ENCODE data around the gene DCLK1. TPM values are rescaled to one million over a fixed set of nuclear protein-coding genes. Genes with fewer than 3 reads are reported as not detected.

The DCLK1 gene
- total RNA-seq, 1 experiment from 2014 or later = 36.2 TPM

DNA sequence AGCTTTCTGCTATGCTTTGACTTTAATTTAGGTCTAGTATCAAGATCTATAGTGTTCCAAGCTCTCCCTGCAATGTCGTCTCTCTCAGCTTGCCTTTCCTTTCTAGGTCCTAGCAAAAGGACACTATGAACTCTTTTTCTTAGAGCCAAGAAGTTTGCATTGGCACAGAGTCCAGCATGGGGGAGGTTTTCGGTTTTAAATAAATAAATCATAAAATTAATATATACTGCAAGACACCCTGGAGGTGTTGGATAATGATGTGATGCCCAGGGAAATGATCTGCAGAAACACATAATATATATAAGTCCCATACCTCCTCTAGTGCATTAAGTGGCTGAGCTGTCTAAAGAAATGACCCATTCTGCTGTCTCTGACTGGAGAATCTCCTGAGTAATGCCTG lies 338.3 kb downstream of the DCLK1 start:
- Histone ChIP-seq H4K91ac (ENCODE audit: insufficient read length, low read depth, low read length) (no peak overlapping the region), H2AFZ (ENCODE audit: low read length) (no peak overlapping the region), H3K14ac (ENCODE audit: insufficient read depth, low read length) (no peak overlapping the region), H3K4me2 (ENCODE audit: insufficient read depth, insufficient read length, low read length) (no peak overlapping the region), H3K27me3 (ENCODE audit: insufficient read depth, low read length) (no peaks in the 10 kb centered on the region), H3K56ac (ENCODE audit: insufficient read length, low read depth, low read length) (no peak overlapping the region), H3K27ac (ENCODE audit: insufficient read length, low read depth, low read length) (no peak overlapping the region), H3K9ac (ENCODE audit: extremely low read depth, insufficient read length, low read length) (no peak overlapping the region), H2AK5ac (ENCODE audit: insufficient read length, low read length) (no peak overlapping the region), H2BK120ac (ENCODE audit: low read depth, low read length, poor library complexity, severe bottlenecking) (no peak overlapping the region), H2BK12ac (ENCODE audit: insufficient read length, low read depth, low read length) (no peak overlapping the region), H3K79me1 (ENCODE audit: insufficient read depth, low read depth, low read length, poor library complexity, severe bottlenecking) (no peaks in the 10 kb centered on the region), H3K9me3 (ENCODE audit: control insufficient read depth, low read depth, low read length) (no peaks in the 10 kb centered on the region), H3K4me1 (ENCODE audit: insufficient read depth, low read length) (no peaks in the 10 kb centered on the region), H4K5ac (ENCODE audit: insufficient read length, low read depth, low read length) (no peak overlapping the region), H2BK15ac (ENCODE audit: low read depth, low read length) (no peak overlapping the region), H3T11ph (ENCODE audit: low read length) (no peak overlapping the region), H3K23ac (ENCODE audit: insufficient read length, low read depth, low read length) (no peak overlapping the region), H2BK5ac (ENCODE audit: insufficient read length, low read length) (no peak overlapping the region), H3K79me2 (ENCODE audit: insufficient read depth, low read length) (no peaks in the 10 kb centered on the region), H2BK20ac (ENCODE audit: low read depth, low read length, poor library complexity, severe bottlenecking) (no peak overlapping the region), H3K18ac (ENCODE audit: insufficient read length, low read depth, low read length) (no peak overlapping the region), H4K8ac (replicated peaks; ENCODE audit: insufficient read length, low read depth, low read length) (no peak overlapping the region), H3K23me2 (ENCODE audit: insufficient read length, low read depth, low read length, poor library complexity, severe bottlenecking) (no peaks in the 10 kb centered on the region), H4K20me1 (ENCODE audit: control insufficient read depth, insufficient read depth, insufficient read length) (no peaks in the 10 kb centered on the region), H3K4ac (ENCODE audit: low read depth, low read length) (no peak overlapping the region)
- Mint-ChIP-seq H3K4me1 (peaks cover 15 to 22% of the 10 kb centered on the region in 2 experiments), H3K4me3 (no peak overlapping the region), H3K27me3 (ENCODE audit: low read depth) (no peaks in the 10 kb centered on the region), H3K36me3 (ENCODE audit: insufficient read depth in 1 of 3, low read depth in 3 of 3) (no peaks in the 10 kb centered on the region), H3K9me3 (no peaks in the 10 kb centered on the region), H3K27ac (no peak overlapping the region)
- no CpG with 5 or more reads among the region's 2 CpGs for WGBS (ENCODE audit: extremely low coverage, insufficient read length, low lambda C conversion rate)
- TF ChIP-seq, protein P1, sequence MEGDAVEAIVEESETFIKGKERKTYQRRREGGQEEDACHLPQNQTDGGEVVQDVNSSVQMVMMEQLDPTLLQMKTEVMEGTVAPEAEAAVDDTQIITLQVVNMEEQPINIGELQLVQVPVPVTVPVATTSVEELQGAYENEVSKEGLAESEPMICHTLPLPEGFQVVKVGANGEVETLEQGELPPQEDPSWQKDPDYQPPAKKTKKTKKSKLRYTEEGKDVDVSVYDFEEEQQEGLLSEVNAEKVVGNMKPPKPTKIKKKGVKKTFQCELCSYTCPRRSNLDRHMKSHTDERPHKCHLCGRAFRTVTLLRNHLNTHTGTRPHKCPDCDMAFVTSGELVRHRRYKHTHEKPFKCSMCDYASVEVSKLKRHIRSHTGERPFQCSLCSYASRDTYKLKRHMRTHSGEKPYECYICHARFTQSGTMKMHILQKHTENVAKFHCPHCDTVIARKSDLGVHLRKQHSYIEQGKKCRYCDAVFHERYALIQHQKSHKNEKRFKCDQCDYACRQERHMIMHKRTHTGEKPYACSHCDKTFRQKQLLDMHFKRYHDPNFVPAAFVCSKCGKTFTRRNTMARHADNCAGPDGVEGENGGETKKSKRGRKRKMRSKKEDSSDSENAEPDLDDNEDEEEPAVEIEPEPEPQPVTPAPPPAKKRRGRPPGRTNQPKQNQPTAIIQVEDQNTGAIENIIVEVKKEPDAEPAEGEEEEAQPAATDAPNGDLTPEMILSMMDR (conservative IDR thresholded peaks at IDR 0.05) = no peak
- no peak for DNase-seq
